ENCODE data around the gene HOMER3.
"Not testable (repeated sequence)": the region's sequence is repeated elsewhere in the genome, so short reads cannot be mapped to it uniquely, and the experiment has no call there.

GRCh38 chr19:18952364-18953003 lies 11.5 kb upstream of the HOMER3 start:
- not testable (repeated sequence) for TF ChIP-seq POLR2A, POLR2AphosphoS5 (IDR thresholded peaks at IDR 0.05)
- TF ChIP-seq, protein P1, sequence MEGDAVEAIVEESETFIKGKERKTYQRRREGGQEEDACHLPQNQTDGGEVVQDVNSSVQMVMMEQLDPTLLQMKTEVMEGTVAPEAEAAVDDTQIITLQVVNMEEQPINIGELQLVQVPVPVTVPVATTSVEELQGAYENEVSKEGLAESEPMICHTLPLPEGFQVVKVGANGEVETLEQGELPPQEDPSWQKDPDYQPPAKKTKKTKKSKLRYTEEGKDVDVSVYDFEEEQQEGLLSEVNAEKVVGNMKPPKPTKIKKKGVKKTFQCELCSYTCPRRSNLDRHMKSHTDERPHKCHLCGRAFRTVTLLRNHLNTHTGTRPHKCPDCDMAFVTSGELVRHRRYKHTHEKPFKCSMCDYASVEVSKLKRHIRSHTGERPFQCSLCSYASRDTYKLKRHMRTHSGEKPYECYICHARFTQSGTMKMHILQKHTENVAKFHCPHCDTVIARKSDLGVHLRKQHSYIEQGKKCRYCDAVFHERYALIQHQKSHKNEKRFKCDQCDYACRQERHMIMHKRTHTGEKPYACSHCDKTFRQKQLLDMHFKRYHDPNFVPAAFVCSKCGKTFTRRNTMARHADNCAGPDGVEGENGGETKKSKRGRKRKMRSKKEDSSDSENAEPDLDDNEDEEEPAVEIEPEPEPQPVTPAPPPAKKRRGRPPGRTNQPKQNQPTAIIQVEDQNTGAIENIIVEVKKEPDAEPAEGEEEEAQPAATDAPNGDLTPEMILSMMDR (IDR thresholded peaks at IDR 0.05), result not testable (repeated sequence)

Measured in breast epithelium (tissue), 3 donors.